GM12872 (cell line): ENCODE measurements around the gene EMC10.

Experiments
- CTCF ChIP-seq: IDR thresholded peaks from 3 replicates; pipeline ENCODE4 v1.5.1; 2011; ENCODE audit warnings: low read depth, mild to moderate bottlenecking, low read length, moderate library complexity; ENCODE audit not compliant: insufficient read depth

Gene EMC10

GRCh38 chr19:50447053-50447452 lies 29.3 kb upstream of the EMC10 start:
- no peak for TF ChIP-seq CTCF

DNA sequence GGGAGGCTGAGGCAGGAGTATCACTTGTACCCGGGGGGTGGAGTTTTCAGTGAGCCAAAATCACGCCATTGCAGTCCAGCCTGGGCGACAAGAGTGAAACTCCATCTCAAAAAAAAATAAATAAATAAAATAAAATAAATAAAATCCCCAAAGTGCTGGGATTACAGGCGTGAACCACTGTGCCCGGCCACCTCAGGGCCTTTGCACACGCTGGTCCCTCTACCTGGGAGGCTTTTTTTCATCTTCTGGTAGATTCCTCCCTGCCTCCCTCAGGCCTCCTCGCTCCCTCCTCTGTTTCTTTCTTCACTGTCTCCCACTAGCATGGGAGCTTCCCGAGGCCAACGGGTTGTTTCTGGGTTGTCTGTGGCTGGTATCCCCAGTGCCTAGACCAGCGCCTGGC lies 28.6 kb upstream of the EMC10 start:
- TF ChIP-seq CTCF: no peak

DNA sequence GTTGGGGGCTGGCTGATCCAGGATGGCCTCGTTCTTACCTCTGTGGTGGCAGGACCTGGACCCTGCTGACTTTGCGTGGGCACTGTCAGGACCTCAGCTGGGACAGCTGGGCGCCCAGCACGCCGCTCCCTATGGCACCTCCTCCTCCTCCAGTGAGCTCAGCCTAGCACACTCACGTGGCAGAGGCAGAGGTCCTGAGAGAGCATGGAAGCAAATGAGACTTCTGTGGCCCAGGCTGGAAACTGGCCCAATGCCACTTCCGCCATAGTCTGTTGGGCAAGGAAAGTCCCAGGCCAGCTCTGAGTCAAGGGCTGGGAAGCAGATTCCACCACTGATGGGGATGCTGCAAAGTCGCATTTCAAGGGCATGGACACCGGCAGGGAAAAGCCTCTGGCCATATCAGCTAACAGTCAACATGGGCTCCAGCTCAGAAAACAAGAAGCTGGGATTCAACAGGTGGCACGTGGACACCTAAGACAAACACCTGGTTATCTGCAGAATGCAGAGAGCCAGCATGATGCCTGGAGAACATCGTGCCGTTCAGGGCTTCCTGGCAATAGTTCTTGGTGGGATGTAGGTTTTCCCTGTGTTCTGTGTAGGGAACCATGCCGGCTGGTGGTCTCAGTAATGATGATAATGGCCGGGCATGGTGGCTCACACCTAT lies 26.9 kb upstream of the EMC10 start:
- TF ChIP-seq CTCF: no peak

GRCh38 chr19:50450369-50451222 lies 25.7 kb upstream of the EMC10 start:
- TF ChIP-seq CTCF: no peak

GRCh38 chr19:50451223-50451534 lies 25.1 kb upstream of the EMC10 start:
- TF ChIP-seq CTCF: no peak

DNA sequence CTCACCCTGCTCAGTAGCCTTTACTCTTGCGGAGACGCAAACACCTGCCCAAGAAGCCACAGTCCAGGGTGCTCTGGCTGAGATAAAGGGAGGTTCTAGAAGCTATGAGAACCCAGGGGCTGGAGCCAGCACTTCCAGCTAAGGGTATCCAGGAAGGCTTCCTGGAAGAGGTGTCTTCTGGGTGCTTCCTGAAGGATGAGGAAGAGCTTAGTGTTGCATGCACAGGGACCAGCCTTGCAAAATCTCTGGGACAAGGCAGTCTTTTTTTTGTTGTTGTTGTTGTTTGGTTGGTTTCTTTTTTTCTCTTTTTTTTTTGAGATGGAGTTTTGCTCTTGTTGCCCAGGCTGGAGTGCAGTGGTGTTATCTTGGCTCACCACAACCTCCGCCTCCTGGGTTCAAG lies 23.1 kb upstream of the EMC10 start:
- TF ChIP-seq CTCF: no peak

GRCh38 chr19:50455992-50456391 lies 20.3 kb upstream of the EMC10 start:
- TF ChIP-seq CTCF: no peak
